GM12892 (cell line): ENCODE results near the gene C16orf87.

ENCODE experiments used
- POLR2A ChIP-seq: IDR thresholded peaks from 2 replicates; pipeline ENCODE4 v1.6.1; 2011; ENCODE audit warnings: low read depth, low read length, control low read depth
- POLR2AphosphoS5 ChIP-seq: IDR thresholded peaks from 2 replicates; pipeline ENCODE4 v1.6.1; 2011; ENCODE audit warnings: low read depth, low read length, control low read depth

DNA sequence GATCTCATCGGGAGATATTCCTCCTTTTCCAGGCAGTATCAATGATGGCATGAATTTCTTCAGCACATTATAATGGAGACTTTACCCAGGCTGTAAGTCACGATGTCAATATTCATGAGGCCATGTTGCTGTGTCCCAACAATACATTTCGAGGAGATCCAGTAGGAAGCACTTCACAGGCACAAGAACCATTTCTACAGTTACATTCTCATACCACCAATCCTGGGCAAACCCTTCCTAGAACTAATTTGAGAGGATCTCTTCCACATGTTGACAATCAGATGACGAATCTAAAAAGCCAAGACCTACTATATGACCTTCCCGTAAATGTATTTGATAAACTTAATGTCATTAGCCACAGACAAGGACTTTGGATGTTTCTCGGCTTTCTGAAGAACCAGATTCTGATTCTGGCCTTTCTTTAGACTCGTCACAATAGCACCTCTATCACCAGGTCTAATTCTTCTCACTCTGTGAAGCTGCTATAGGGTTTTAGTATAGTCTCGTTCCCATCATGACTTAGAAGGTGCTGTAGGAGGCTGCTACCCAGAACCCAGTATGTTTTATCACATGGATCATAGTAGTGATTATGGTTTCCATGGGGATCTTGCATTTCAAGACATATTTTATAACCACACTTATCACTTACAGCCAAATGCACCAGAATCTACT, 40.2 kb downstream of the C16orf87 start:
- TF ChIP-seq POLR2A = no peak
- TF ChIP-seq POLR2AphosphoS5 = no peak
